Stimulated activated naive CD4-positive, alpha-beta T cell (primary cell): ENCODE measurements around the gene HEPHL1.
"Not testable (repeated sequence)": the region's sequence is repeated elsewhere in the genome, so short reads cannot be mapped to it uniquely, and the experiment has no call there.

Experiments
- DNase-seq, 6 experiments: peaks; one replicate each; lab custom pipeline; 2025; lab: John Stamatoyannopoulos, UW

Gene HEPHL1

DNA sequence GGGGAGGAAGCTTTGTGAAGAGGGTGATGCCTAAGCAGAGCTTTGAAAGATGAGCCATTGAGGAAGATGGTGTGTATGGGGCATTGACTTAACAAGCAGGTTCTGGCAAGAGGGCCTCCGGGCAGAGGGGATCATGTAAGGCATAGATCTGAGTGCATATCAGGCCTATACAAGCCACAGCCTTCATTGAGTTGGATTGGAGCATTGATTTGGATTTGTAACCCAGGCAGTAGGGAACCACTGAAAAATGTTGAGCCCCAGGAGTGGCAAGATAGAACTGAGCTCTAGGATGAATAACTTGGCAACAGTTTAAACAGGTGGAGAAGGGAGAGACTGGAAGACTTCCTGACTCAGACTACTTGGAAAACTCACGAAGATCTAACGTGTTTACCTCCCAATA, 128.9 kb downstream of the HEPHL1 start:
- DNase-seq = no peak

DNA sequence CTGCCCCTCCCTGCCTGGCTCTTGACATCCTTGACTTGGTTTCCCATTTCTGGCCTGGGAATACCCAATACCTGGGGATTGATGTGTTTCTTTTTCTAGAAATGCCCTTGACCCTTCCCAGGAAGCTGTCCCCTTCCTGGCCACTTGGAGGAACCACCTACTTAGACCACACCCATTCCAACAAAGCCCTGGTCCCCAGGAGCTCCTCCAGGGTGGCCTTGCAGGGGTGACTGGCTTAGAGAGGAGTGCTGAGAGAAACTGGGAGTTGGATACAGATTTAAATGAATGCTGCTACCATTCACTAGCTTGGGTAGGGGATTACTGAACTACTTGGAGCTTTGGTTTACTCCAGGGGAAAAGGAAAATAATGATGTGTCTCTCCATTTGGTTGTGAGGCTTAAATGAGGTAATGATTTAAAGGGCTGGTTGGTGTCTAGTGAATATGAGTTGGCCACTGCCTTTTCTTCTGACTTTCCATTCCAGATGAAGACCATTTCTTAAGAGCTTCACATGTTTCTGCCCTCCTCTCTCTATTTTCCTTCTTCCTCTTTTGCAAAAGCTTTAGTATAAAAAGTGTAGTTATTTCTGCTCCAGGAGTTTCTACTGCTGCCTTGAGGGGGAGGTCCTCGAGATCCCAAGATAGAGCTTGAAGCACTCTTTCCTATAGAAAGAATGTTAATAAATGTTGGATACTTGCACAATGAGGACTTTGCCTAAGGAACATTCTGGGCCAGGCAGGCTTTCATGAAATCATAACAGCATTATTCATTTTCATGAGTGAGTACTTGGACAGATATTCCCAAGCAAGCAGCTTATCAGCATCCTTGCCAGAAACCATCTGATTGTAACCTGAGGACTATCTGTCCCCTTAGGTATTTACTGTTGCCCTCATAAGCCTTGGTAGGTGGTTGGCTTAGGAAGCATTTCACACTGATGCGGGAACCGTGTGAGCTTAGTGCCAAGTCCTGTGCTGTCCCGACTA, 129.8 kb downstream of the HEPHL1 start:
- no peak for DNase-seq

- no peak for DNase-seq
Observed at GRCh38 chr11:94151903-94152677, 130.9 kb downstream of the HEPHL1 start.

- DNase-seq = no peak
Observed at GRCh38 chr11:94152678-94153065, 131.5 kb downstream of the HEPHL1 start.

GRCh38 chr11:94153320-94153719, 132.2 kb downstream of the HEPHL1 start:
- no peak for DNase-seq

DNA sequence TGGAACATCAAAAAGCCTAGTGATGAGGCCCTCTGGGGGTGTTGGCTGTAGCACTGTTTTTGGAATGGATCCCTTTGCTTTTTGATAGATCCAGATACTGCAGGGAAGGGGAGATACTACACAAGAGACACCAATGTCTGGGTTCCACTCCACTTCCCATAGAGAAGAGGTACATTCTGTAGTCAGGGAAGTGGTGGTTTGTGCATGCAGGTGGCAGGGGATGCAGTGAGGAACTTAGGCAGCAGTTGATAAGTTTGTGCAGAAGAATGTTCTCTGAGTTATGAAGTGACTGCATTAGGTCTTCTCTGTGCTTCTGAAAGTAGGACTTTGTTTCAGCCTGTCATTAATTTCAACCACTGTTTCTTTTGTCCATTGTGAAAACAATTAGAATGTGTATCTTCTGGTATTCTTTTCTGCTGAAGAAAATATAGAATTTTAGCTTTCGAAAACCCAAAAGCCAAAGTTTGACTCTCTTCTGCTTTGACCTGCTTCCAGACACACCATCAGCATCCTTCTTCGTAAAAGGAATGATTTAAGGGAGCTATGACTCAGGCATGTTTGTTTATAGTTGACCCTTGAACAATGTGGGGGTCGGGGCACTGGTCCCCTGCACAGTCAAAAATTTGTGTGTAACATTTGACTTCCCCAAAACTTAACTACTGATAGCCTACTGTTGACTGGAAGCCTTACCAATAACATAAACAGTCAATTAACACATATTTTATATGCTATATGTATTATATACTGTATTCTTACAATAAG, 133.1 kb downstream of the HEPHL1 start:
- no peak for DNase-seq

DNA sequence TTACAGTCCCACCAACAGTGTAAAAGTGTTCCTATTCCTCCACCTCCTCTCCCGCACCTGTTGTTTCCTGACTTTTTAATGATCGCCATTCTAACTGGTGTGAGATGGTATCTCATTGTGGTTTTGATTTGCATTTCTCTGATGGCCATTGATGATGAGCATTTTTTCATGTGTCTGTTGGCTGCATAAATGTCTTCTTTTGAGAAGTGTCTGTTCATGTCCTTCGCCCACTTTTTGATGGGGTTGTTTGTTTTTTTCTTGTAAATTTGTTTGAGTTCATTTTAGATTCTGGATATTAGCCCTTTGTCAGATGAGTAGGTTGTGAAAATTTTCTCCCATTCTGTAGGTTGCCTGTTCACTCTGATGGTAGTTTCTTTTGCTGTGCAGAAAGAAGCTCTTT, 136.2 kb downstream of the HEPHL1 start:
- DNase-seq = not testable (repeated sequence)
